Gastrocnemius medialis (tissue), 4 donors: ENCODE data around the gene AMMECR1.

Experiments used
- POLR2A ChIP-seq, 2 donors: fragments of 450-650 bp; IDR thresholded peaks; one replicate each; pipeline ENCODE4 v1.6.1; 2017; ENCODE audit warnings: antibody characterized with exemption in 2 of 2, mild to moderate bottlenecking in 2 of 2, moderate library complexity in 2 of 2
- TF ChIP-seq, protein P1 (sequence below), 5 experiments: fragments of 450-650 bp in 3 of 5; fragments of 200-600 bp in 2 of 5; sonication (generic) in 2 of 5; IDR thresholded peaks in 4 of 5; conservative IDR thresholded peaks in 1 of 5; 1 replicate in 4 of 5; 2 replicates in 1 of 5; pipeline ENCODE4 v1.5.1; 2016 to 2019; ENCODE audit warnings: antibody characterized with exemption in 5 of 5, mild to moderate bottlenecking in 3 of 5, moderate library complexity in 3 of 5

GRCh38 chrX:110180176-110180927, 137.5 kb downstream of the AMMECR1 start:
- TF ChIP-seq, protein P1, sequence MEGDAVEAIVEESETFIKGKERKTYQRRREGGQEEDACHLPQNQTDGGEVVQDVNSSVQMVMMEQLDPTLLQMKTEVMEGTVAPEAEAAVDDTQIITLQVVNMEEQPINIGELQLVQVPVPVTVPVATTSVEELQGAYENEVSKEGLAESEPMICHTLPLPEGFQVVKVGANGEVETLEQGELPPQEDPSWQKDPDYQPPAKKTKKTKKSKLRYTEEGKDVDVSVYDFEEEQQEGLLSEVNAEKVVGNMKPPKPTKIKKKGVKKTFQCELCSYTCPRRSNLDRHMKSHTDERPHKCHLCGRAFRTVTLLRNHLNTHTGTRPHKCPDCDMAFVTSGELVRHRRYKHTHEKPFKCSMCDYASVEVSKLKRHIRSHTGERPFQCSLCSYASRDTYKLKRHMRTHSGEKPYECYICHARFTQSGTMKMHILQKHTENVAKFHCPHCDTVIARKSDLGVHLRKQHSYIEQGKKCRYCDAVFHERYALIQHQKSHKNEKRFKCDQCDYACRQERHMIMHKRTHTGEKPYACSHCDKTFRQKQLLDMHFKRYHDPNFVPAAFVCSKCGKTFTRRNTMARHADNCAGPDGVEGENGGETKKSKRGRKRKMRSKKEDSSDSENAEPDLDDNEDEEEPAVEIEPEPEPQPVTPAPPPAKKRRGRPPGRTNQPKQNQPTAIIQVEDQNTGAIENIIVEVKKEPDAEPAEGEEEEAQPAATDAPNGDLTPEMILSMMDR (IDR thresholded peaks at IDR 0.05 in 4 of 5, conservative IDR thresholded peaks at IDR 0.05 in 1 of 5): no peak
- TF ChIP-seq POLR2A (IDR thresholded peaks at IDR 0.05): no peak
